ENCODE measurements around the gene DISP2.

Gene DISP2

DNA sequence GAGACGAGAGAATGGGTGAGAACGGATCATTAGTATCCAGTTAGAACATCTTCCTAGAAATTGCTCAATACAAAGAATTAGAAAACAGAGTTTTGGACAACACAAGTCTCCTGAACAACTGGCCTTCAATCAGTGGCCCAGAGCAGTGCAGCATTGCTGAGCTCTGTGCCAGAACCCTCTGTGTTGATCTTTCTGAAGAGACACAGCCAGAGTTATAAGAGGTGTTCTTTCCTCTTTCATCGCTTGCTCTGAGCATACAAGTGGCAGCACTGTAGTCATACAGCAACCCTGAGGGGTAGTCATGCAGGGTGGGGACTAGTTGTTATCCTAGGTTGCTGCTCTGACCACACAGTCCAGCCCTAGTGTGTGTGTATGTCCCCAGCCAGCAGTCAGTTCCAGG, 28.5 kb downstream of the DISP2 start:
- no peak overlapping the region for H3K9ac ChIP-seq (ENCODE audit: low read length)
- peaks cover 23% of the 10 kb centered on the region for H3K36me3 ChIP-seq (ENCODE audit: low read length)
- H3F3A ChIP-seq (ENCODE audit: insufficient read depth), result peaks cover 2% of the 10 kb centered on the region; the same call in 1 of the 2 replicates
- H3K27ac ChIP-seq (ENCODE audit: low read depth, low read length), result no peak overlapping the region
- H3K9me3 ChIP-seq (ENCODE audit: insufficient read depth, low read length), result no peaks in the 10 kb centered on the region
- H3K4me2 ChIP-seq (ENCODE audit: low read depth, low read length, poor library complexity, severe bottlenecking), result no peak overlapping the region
- H3K9me2 ChIP-seq (replicated peaks; ENCODE audit: insufficient read depth, low read length), result no peaks in the 10 kb centered on the region
- no peak overlapping the region for H2AFZ ChIP-seq (ENCODE audit: low read depth, low read length, severe bottlenecking)
- H3K4me3 ChIP-seq (ENCODE audit: insufficient read depth, low read length, poor library complexity, severe bottlenecking), result no peak overlapping the region
- H4K20me1 ChIP-seq (ENCODE audit: low read depth, low read length), result no peaks in the 10 kb centered on the region
- H3K79me2 ChIP-seq (ENCODE audit: insufficient read depth, low read length), result peaks cover 29% of the 10 kb centered on the region
- no peak for TF ChIP-seq EZH2phosphoT487 (conservative IDR thresholded peaks at IDR 0.05; ENCODE audit: low read length)
- TF ChIP-seq, protein P1, sequence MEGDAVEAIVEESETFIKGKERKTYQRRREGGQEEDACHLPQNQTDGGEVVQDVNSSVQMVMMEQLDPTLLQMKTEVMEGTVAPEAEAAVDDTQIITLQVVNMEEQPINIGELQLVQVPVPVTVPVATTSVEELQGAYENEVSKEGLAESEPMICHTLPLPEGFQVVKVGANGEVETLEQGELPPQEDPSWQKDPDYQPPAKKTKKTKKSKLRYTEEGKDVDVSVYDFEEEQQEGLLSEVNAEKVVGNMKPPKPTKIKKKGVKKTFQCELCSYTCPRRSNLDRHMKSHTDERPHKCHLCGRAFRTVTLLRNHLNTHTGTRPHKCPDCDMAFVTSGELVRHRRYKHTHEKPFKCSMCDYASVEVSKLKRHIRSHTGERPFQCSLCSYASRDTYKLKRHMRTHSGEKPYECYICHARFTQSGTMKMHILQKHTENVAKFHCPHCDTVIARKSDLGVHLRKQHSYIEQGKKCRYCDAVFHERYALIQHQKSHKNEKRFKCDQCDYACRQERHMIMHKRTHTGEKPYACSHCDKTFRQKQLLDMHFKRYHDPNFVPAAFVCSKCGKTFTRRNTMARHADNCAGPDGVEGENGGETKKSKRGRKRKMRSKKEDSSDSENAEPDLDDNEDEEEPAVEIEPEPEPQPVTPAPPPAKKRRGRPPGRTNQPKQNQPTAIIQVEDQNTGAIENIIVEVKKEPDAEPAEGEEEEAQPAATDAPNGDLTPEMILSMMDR (IDR thresholded peaks at IDR 0.05; ENCODE audit: insufficient read depth, low read length, poor library complexity, severe bottlenecking), result no peak
- H3K27me3 ChIP-seq (ENCODE audit: low read length), result no peaks in the 10 kb centered on the region

DNA sequence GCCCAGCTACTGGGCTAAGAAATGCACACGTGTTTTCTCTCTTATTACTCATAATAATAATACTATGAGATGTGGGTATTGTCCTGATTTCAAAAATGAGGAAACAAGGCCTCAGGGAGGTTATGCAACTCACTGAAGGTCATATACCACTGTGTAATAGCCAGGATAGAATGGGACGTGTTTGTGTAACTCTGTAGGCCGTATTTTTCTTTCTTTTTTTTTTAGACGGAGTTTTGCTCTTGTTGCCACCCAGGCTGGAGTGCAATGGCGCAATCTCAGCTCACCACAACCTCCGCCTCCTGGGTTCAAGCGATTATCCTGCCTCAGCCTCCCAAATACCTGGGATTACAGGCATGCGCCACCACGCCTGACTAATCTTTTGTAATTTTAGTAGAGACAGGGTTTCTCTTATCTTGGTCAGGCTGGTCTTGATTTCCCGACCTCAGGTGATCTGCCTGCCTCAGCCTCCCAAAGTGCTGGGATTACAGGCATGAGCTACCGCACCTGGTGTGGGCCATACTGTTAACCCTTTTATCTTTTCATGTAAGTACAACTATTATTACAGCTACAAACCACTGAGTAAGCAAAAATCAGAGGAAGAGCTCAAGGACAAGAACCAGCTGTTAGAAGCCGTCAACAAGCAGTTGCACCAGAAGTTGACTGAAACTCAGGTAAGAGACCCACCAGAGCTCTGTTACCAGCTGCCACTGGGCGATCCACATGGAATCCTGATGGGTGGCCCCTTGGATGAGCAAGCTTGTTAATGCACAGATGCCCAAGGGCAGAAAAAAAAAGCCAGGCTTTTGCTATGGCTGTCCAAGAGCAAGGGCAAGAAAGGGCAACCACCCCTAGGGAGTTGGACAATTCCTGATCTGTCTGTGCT, 31.2 kb downstream of the DISP2 start:
- Histone ChIP-seq H3F3A (ENCODE audit: insufficient read depth) (peaks cover 16% of the 10 kb centered on the region; the same call in 1 of the 2 replicates), H3K4me3 (ENCODE audit: insufficient read depth, low read length, poor library complexity, severe bottlenecking) (no peak overlapping the region), H4K20me1 (ENCODE audit: low read depth, low read length) (no peaks in the 10 kb centered on the region), H3K9me3 (ENCODE audit: insufficient read depth, low read length) (no peaks in the 10 kb centered on the region), H3K79me2 (ENCODE audit: insufficient read depth, low read length) (peaks cover 15% of the 10 kb centered on the region), H3K9me2 (replicated peaks; ENCODE audit: insufficient read depth, low read length) (no peaks in the 10 kb centered on the region), H3K36me3 (ENCODE audit: low read length) (peaks cover 36% of the 10 kb centered on the region), H3K27ac (ENCODE audit: low read depth, low read length) (no peak overlapping the region), H3K4me2 (ENCODE audit: low read depth, low read length, poor library complexity, severe bottlenecking) (no peak overlapping the region), H2AFZ (ENCODE audit: low read depth, low read length, severe bottlenecking) (no peak overlapping the region), H3K9ac (ENCODE audit: low read length) (no peak overlapping the region), H3K27me3 (ENCODE audit: low read length) (no peaks in the 10 kb centered on the region)
- TF ChIP-seq, protein P1 (IDR thresholded peaks at IDR 0.05; ENCODE audit: insufficient read depth, low read length, poor library complexity, severe bottlenecking), result no peak
- TF ChIP-seq EZH2phosphoT487 (conservative IDR thresholded peaks at IDR 0.05; ENCODE audit: low read length), result no peak

DNA sequence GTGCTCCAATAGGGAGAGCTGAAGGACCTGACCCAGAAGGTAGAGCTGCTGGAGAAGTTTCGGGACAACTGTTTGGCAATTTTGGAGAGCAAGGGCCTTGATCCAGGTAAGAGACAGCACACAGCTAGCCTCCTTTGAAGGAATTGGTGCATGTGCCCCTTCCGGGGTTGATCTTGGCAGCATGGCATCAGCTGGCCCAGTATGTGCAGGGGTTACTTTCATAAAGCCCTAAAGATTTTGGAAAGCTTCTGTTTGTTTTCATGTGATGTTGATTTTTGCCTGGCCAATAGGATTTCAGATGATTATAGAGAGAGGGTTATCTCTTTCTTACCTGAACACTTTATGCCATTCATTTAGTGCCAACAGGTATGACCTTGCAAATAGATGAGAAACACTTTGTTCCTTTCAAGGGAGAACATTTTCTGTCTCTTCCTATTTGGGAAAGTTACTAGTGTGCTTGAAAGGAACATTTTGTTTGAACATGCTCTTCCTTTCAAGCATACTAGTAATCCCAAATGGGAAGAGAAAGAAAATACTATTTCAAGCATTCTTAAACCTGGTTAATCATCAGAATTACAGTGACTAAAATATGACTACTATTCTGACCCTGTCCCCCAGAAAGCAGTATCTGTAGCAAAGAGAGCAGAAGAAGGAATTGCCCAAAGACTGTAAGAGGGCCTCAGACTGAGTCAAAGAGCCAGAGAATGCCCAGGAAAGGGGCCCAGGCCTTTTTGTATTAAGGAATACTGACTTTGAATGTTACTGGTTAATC, 32.0 kb downstream of the DISP2 start:
- Histone ChIP-seq H3K4me3 (ENCODE audit: insufficient read depth, low read length, poor library complexity, severe bottlenecking) (no peak overlapping the region), H3K9me3 (ENCODE audit: insufficient read depth, low read length) (no peaks in the 10 kb centered on the region), H3K4me2 (ENCODE audit: low read depth, low read length, poor library complexity, severe bottlenecking) (no peak overlapping the region), H3K27me3 (ENCODE audit: low read length) (no peaks in the 10 kb centered on the region), H3F3A (ENCODE audit: insufficient read depth) (peaks cover 16% of the 10 kb centered on the region; the same call in 1 of the 2 replicates), H3K27ac (ENCODE audit: low read depth, low read length) (no peak overlapping the region), H4K20me1 (ENCODE audit: low read depth, low read length) (no peaks in the 10 kb centered on the region), H3K36me3 (ENCODE audit: low read length) (peaks cover 32% of the 10 kb centered on the region), H3K9me2 (replicated peaks; ENCODE audit: insufficient read depth, low read length) (no peaks in the 10 kb centered on the region), H3K9ac (ENCODE audit: low read length) (no peak overlapping the region), H2AFZ (ENCODE audit: low read depth, low read length, severe bottlenecking) (no peak overlapping the region), H3K79me2 (ENCODE audit: insufficient read depth, low read length) (peaks cover 7% of the 10 kb centered on the region)
- no peak for TF ChIP-seq EZH2phosphoT487 (conservative IDR thresholded peaks at IDR 0.05; ENCODE audit: low read length)
- TF ChIP-seq, protein P1 (IDR thresholded peaks at IDR 0.05; ENCODE audit: insufficient read depth, low read length, poor library complexity, severe bottlenecking), result no peak
